ENCODE results near the gene CHCHD1. TPM values are rescaled to one million over a fixed set of nuclear protein-coding genes. Genes with fewer than 3 reads are reported as not detected.

Gene CHCHD1
- total and polyA plus RNA-seq, 2 experiments from 2014 or later, result 40.6 to 187 TPM

GRCh38 chr10:73750819-73751218 is 31.0 kb upstream of the CHCHD1 start:
- Mint-ChIP-seq H3K36me3 (ENCODE audit: low read depth) (peaks cover 18% of the 10 kb centered on the region), H3K4me3 (no peak overlapping the region), H3K9me3 (no peaks in the 10 kb centered on the region), H3K4me1 (no peaks in the 10 kb centered on the region; the same call in 2 of the 3 replicates), H3K27ac (no peak overlapping the region), H3K27me3 (ENCODE audit: insufficient read depth, low read depth, poor library complexity) (peaks cover 5% of the 10 kb centered on the region)
- Histone ChIP-seq H3K4me2 (no peak overlapping the region), H4K20me1 (replicated peaks; ENCODE audit: insufficient read depth) (peaks cover 6% of the 10 kb centered on the region), H2AFZ (no peak overlapping the region), H3K27me3 (ENCODE audit: insufficient read depth) (no peaks in the 10 kb centered on the region), H3K27ac (ENCODE audit: low read depth) (no peak overlapping the region), H3F3A (replicated peaks; ENCODE audit: low read depth) (0 out of 2 replicates have a peak, but pooled peaks cover 4% of the 10 kb centered on the region), H3K79me2 (replicated peaks; ENCODE audit: insufficient read depth) (peaks cover 14% of the 10 kb centered on the region; the same call in 1 of the 2 replicates), H3K4me3 (no peak overlapping the region), H3K36me3 (ENCODE audit: insufficient read depth) (peaks cover 26% of the 10 kb centered on the region), H3K9me2 (ENCODE audit: insufficient read depth) (no peaks in the 10 kb centered on the region), H3K4me1 (ENCODE audit: insufficient read depth) (no peaks in the 10 kb centered on the region)
- ATAC-seq, result no peak
- TF ChIP-seq NANOG (IDR thresholded peaks at IDR 0.05; ENCODE audit: borderline replicate concordance), result no peak
- no peak for TF ChIP-seq CREB1 (CRISPR knock-in tag; IDR thresholded peaks at IDR 0.05; ENCODE audit: low read depth)
- TF ChIP-seq CTCF (conservative IDR thresholded peaks at IDR 0.05; ENCODE audit: low read depth in 2 of 2), result no peak
- TF ChIP-seq REST (IDR thresholded peaks at IDR 0.05; ENCODE audit: unreplicated experiment), result no peak
- no peak for TF ChIP-seq EZH2phosphoT487 (IDR thresholded peaks at IDR 0.05; ENCODE audit: unreplicated experiment)
- TF ChIP-seq EZH2 (IDR thresholded peaks at IDR 0.05; ENCODE audit: low read depth, unreplicated experiment), result no peak
- TF ChIP-seq ZNF114 (CRISPR knock-in tag; IDR thresholded peaks at IDR 0.05), result no peak
- TF ChIP-seq ZNF462 (CRISPR knock-in tag; IDR thresholded peaks at IDR 0.05), result no peak
- TF ChIP-seq ZNF331 (CRISPR knock-in tag; IDR thresholded peaks at IDR 0.05; ENCODE audit: low read depth), result no peak
- TF ChIP-seq POLR2AphosphoS5 (IDR thresholded peaks at IDR 0.05; ENCODE audit: low read depth), result no peak
- no peak for TF ChIP-seq STAT1 (IDR thresholded peaks at IDR 0.05; ENCODE audit: unreplicated experiment)
- TF ChIP-seq JUNB (IDR thresholded peaks at IDR 0.05; ENCODE audit: unreplicated experiment), result no peak
- no peak for TF ChIP-seq ETS1 (IDR thresholded peaks at IDR 0.05)
- DNase-seq (ENCODE audit: low spot score), result no peak
